ENCODE data around the gene ZGLP1. TPM values are rescaled to one million over a fixed set of nuclear protein-coding genes. Genes with fewer than 3 reads are reported as not detected.

ZGLP1 gene
- total and polyA plus RNA-seq, 2 of the 13 experiments (the other 11 are each of a cell fraction or from before 2014, with no cell fraction given) = 2.4 to 3.0 TPM

DNA sequence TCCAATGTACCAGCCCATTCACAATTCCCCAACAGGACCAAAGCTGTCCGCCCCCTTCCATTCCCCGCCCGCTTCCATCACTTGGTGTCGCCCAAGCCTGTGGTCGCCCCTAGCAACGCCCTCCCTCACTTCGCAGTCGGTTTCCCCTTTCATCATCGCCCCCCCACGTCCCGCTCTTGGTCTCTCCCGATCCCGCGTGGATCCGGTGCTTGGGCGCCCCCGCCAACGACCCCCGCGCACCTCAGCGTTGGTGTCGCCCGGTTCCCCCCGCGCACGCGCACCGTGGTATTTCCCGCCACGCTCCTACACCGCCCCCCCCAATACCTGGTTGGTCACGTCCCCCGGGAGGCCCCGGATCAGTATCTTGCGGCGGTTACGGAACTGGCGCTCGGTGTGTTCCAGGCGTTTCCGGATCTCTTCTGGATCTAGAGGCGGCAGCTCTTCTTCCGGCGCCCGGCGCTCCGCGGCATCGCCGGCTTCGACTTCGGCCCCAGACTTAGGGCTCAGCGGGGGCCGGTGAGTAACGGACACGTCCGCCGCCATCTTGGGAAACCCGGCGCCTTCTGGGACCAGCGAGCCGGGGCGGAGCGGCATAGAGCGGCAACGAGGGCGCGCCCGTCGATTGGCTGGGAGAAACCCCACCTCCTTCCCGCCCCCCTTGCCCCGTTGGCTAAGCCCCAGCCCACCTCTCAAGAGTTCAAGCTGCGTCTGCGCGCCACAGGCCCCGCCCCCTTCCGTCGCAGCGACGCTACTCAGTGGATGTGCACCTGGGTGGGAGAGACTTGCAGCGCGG is 23.5 kb upstream of the ZGLP1 start, which contains the start of gene RAVER1 (continued):
- TF ChIP-seq KLF16 (CRISPR knock-in tag; IDR thresholded peaks at IDR 0.05) (peak in 1 of 2 experiments; percentile 50; a peak in 1 of 4 replicates), ZBTB42 (CRISPR knock-in tag; IDR thresholded peaks at IDR 0.05) (no peak; the same call in 1 of the 2 replicates), MXD4 (CRISPR knock-in tag; IDR thresholded peaks at IDR 0.05) (no peak), NRL (CRISPR knock-in tag; IDR thresholded peaks at IDR 0.05; ENCODE audit: borderline replicate concordance) (peak; percentile 57; the same call in 1 of the 2 replicates), ZNF138 (CRISPR knock-in tag; IDR thresholded peaks at IDR 0.05; ENCODE audit: low read depth) (peak; percentile 81), RBM22 (optimal IDR thresholded peaks at IDR 0.05; ENCODE audit: low read length) (no peak), NFKBIZ (CRISPR knock-in tag; IDR thresholded peaks at IDR 0.05) (no peak), ZFX (CRISPR knock-in tag; IDR thresholded peaks at IDR 0.05; ENCODE audit: low read depth) (peak; percentile 75), ZNF136 (CRISPR knock-in tag; IDR thresholded peaks at IDR 0.05; ENCODE audit: low read depth) (0 out of 2 replicates have a peak, but pooled peaks have one; percentile 47), SSRP1 (CRISPR knock-in tag; IDR thresholded peaks at IDR 0.05) (no peak), PITX1 (CRISPR knock-in tag; IDR thresholded peaks at IDR 0.05) (no peak; the same call in 1 of the 2 replicates), SRSF9 (IDR thresholded peaks at IDR 0.05; ENCODE audit: borderline replicate concordance, insufficient read depth, low read depth, low read length, poor library complexity, severe bottlenecking) (no peak), ZNF101 (CRISPR knock-in tag; IDR thresholded peaks at IDR 0.05; ENCODE audit: borderline replicate concordance, low read depth) (no peak; the same call in 1 of the 2 replicates), ZNF20 (CRISPR knock-in tag; IDR thresholded peaks at IDR 0.05) (no peak), JARID2 (CRISPR knock-in tag; IDR thresholded peaks at IDR 0.05; ENCODE audit: insufficient replicate concordance) (no peak)
- TF ChIP-seq, protein P1, sequence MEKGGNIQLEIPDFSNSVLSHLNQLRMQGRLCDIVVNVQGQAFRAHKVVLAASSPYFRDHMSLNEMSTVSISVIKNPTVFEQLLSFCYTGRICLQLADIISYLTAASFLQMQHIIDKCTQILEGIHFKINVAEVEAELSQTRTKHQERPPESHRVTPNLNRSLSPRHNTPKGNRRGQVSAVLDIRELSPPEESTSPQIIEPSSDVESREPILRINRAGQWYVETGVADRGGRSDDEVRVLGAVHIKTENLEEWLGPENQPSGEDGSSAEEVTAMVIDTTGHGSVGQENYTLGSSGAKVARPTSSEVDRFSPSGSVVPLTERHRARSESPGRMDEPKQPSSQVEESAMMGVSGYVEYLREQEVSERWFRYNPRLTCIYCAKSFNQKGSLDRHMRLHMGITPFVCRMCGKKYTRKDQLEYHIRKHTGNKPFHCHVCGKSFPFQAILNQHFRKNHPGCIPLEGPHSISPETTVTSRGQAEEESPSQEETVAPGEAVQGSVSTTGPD (CRISPR knock-in tag; IDR thresholded peaks at IDR 0.05) = no peak; the same call in 1 of the 2 replicates
- TF ChIP-seq, protein P2, sequence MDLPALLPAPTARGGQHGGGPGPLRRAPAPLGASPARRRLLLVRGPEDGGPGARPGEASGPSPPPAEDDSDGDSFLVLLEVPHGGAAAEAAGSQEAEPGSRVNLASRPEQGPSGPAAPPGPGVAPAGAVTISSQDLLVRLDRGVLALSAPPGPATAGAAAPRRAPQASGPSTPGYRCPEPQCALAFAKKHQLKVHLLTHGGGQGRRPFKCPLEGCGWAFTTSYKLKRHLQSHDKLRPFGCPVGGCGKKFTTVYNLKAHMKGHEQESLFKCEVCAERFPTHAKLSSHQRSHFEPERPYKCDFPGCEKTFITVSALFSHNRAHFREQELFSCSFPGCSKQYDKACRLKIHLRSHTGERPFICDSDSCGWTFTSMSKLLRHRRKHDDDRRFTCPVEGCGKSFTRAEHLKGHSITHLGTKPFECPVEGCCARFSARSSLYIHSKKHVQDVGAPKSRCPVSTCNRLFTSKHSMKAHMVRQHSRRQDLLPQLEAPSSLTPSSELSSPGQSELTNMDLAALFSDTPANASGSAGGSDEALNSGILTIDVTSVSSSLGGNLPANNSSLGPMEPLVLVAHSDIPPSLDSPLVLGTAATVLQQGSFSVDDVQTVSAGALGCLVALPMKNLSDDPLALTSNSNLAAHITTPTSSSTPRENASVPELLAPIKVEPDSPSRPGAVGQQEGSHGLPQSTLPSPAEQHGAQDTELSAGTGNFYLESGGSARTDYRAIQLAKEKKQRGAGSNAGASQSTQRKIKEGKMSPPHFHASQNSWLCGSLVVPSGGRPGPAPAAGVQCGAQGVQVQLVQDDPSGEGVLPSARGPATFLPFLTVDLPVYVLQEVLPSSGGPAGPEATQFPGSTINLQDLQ (CRISPR knock-in tag; IDR thresholded peaks at IDR 0.05) = 0 out of 2 replicates have a peak, but pooled peaks have one; percentile 27
- TF ChIP-seq, protein P3, sequence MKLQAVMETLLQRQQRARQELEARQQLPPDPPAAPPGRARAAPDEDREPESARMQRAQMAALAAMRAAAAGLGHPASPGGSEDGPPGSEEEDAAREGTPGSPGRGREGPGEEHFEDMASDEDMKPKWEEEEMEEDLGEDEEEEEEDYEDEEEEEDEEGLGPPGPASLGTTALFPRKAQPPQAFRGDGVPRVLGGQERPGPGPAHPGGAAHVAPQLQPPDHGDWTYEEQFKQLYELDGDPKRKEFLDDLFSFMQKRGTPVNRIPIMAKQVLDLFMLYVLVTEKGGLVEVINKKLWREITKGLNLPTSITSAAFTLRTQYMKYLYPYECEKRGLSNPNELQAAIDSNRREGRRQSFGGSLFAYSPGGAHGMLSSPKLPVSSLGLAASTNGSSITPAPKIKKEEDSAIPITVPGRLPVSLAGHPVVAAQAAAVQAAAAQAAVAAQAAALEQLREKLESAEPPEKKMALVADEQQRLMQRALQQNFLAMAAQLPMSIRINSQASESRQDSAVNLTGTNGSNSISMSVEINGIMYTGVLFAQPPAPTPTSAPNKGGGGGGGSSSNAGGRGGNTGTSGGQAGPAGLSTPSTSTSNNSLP (IDR thresholded peaks at IDR 0.05; ENCODE audit: low read depth, low read length) = no peak
- TF ChIP-seq, protein P4, sequence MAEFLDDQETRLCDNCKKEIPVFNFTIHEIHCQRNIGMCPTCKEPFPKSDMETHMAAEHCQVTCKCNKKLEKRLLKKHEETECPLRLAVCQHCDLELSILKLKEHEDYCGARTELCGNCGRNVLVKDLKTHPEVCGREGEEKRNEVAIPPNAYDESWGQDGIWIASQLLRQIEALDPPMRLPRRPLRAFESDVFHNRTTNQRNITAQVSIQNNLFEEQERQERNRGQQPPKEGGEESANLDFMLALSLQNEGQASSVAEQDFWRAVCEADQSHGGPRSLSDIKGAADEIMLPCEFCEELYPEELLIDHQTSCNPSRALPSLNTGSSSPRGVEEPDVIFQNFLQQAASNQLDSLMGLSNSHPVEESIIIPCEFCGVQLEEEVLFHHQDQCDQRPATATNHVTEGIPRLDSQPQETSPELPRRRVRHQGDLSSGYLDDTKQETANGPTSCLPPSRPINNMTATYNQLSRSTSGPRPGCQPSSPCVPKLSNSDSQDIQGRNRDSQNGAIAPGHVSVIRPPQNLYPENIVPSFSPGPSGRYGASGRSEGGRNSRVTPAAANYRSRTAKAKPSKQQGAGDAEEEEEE (CRISPR knock-in tag; IDR thresholded peaks at IDR 0.05; ENCODE audit: borderline replicate concordance) = 0 out of 2 replicates have a peak, but pooled peaks have one; percentile 71

All from HepG2 (cell line).